Tibial nerve (tissue), 3 donors: Measurements from ENCODE around the gene SLC9A9.

Experiments
- POLR2A ChIP-seq, 2 donors: fragments of 450-650 bp; IDR thresholded peaks; one replicate each; pipeline ENCODE4 v1.6.1; 2017; ENCODE audit warnings: antibody characterized with exemption in 2 of 2, mild to moderate bottlenecking in 2 of 2, moderate library complexity in 2 of 2
- TF ChIP-seq, protein P1 (sequence below), 5 experiments: fragments of 200-600 bp in 3 of 5; fragments of 450-650 bp in 2 of 5; sonication (generic) in 3 of 5; IDR thresholded peaks; one replicate each; pipeline ENCODE4 v1.5.1; 2016 to 2019; ENCODE audit warnings: antibody characterized with exemption in 5 of 5, mild to moderate bottlenecking in 3 of 5, moderate library complexity in 2 of 5

DNA sequence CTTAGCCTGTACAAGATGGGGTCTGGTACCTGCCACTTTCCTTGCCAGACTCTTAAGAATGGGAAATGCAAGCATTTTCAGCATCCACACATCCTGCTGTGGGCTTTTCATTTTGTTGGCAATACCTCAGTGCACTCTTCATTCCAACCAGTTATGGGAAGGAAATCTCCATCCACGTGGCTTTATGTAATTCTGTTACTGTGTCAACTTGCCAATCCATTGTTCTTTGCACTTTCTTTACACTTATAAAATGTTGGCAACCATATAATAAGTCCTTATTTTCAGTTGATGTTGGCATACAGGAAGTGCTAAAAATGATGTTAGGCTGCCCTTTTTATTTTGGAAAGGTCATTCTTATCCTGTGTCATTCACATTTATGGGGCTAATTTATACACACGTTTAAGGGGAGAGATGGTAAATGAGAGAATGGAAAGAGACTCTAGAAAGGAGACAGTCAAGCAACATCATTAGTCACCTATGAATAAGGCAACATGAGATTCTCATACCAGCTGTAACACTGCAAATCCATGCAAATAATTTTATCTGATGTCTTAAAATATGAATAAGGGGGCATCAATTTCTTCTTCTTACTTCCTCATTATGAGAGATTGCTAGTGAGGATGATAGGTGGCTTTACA lies 490.0 kb downstream of the SLC9A9 start:
- TF ChIP-seq, protein P1, sequence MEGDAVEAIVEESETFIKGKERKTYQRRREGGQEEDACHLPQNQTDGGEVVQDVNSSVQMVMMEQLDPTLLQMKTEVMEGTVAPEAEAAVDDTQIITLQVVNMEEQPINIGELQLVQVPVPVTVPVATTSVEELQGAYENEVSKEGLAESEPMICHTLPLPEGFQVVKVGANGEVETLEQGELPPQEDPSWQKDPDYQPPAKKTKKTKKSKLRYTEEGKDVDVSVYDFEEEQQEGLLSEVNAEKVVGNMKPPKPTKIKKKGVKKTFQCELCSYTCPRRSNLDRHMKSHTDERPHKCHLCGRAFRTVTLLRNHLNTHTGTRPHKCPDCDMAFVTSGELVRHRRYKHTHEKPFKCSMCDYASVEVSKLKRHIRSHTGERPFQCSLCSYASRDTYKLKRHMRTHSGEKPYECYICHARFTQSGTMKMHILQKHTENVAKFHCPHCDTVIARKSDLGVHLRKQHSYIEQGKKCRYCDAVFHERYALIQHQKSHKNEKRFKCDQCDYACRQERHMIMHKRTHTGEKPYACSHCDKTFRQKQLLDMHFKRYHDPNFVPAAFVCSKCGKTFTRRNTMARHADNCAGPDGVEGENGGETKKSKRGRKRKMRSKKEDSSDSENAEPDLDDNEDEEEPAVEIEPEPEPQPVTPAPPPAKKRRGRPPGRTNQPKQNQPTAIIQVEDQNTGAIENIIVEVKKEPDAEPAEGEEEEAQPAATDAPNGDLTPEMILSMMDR (IDR thresholded peaks at IDR 0.05), result no peak
- no peak for TF ChIP-seq POLR2A (IDR thresholded peaks at IDR 0.05)
